Measurements from ENCODE around the gene MATN1. TPM values are rescaled to one million over a fixed set of nuclear protein-coding genes. Genes with fewer than 3 reads are reported as not detected.

MATN1 gene
- total RNA-seq, 1 donor: not detected

GRCh38 chr1:30748098-30748698 is 24.8 kb upstream of the MATN1 start:
- no peak for DNase-seq (ENCODE audit: low read depth)
- TF ChIP-seq, protein P1, sequence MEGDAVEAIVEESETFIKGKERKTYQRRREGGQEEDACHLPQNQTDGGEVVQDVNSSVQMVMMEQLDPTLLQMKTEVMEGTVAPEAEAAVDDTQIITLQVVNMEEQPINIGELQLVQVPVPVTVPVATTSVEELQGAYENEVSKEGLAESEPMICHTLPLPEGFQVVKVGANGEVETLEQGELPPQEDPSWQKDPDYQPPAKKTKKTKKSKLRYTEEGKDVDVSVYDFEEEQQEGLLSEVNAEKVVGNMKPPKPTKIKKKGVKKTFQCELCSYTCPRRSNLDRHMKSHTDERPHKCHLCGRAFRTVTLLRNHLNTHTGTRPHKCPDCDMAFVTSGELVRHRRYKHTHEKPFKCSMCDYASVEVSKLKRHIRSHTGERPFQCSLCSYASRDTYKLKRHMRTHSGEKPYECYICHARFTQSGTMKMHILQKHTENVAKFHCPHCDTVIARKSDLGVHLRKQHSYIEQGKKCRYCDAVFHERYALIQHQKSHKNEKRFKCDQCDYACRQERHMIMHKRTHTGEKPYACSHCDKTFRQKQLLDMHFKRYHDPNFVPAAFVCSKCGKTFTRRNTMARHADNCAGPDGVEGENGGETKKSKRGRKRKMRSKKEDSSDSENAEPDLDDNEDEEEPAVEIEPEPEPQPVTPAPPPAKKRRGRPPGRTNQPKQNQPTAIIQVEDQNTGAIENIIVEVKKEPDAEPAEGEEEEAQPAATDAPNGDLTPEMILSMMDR (IDR thresholded peaks at IDR 0.05; ENCODE audit: insufficient read depth, low read depth, low read length): no peak
- no peak overlapping the region for H3K4me3 ChIP-seq (ENCODE audit: low read depth, low read length)

- TF ChIP-seq, protein P1 (IDR thresholded peaks at IDR 0.05; ENCODE audit: insufficient read depth, low read depth, low read length): no peak
- DNase-seq (ENCODE audit: low read depth): no peak
- no peak overlapping the region for H3K4me3 ChIP-seq (ENCODE audit: low read depth, low read length)
Observed at GRCh38 chr1:30747033-30748008, 23.9 kb upstream of the MATN1 start.

GRCh38 chr1:30746212-30747032 is 23.0 kb upstream of the MATN1 start:
- no peak for DNase-seq (ENCODE audit: low read depth)
- TF ChIP-seq, protein P1 (IDR thresholded peaks at IDR 0.05; ENCODE audit: insufficient read depth, low read depth, low read length): no peak
- no peak overlapping the region for H3K4me3 ChIP-seq (ENCODE audit: low read depth, low read length)

GRCh38 chr1:30745834-30746208 is 22.4 kb upstream of the MATN1 start:
- TF ChIP-seq, protein P1 (IDR thresholded peaks at IDR 0.05; ENCODE audit: insufficient read depth, low read depth, low read length): no peak
- H3K4me3 ChIP-seq (ENCODE audit: low read depth, low read length): no peak overlapping the region

DNA sequence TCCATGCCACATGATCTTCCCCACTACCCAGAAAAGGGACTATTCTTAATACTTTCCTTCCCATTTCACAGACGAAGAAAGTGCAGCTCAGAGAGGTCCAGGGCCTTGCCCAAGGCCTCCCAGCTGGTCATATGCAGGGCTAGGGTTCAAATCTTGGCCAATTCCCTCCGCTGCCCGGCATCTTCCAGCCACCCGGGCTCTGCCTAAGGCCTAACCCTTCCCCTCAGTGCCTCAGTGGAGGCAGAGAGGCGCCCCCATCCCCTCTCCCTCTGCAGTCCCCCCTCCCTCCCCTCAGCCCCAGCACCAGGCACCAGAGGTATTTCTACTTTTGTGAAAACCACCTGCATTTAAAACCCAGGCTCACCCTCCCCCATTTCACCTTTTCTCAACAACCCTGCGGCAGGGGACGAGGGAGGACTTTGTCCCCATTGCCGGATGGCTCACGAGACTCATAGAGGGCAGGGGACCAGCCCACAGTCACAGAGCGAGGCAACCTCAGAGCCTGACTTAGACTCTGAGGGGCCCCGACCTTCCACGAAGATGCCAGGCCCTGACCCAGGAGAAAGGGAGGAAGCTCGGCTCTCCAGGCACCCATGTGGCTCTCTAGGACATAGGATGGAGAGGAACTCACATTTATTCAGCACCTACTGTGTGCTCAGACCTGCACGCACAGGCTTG is 21.9 kb upstream of the MATN1 start:
- no peak for DNase-seq (ENCODE audit: low read depth)
- TF ChIP-seq, protein P1 (IDR thresholded peaks at IDR 0.05; ENCODE audit: insufficient read depth, low read depth, low read length): no peak
- H3K4me3 ChIP-seq (ENCODE audit: low read depth, low read length): no peak overlapping the region

More at GRCh38 chr1:30745834-30746208, 22.4 kb upstream of the MATN1 start:
- no peak for DNase-seq (ENCODE audit: low read depth)

All from fibroblast of villous mesenchyme (primary cell).